Heart left ventricle (tissue), 16 donors: Measurements from ENCODE around the gene MTSS2. TPM values are rescaled to one million over a fixed set of nuclear protein-coding genes. Genes with fewer than 3 reads are reported as not detected.

ENCODE experiments used
- ATAC-seq, 4 donors: fragments of 200-7000 bp; cut with Tn5 transposase; one replicate each; pipeline ENCODE4 v1.9.1; 2020 to 2022; ENCODE audit warnings: moderate library complexity in 4 of 4, mild to moderate bottlenecking in 3 of 4, moderate number of reproducible peaks in 1 of 4
- DNase-seq, 5 donors: peaks; one replicate each; pipeline ENCODE4 v3.0.0-alpha.2; 2020
- H3K27ac ChIP-seq, 12 donors: fragments of 200-600 bp; sonication (generic) in 4 of 12; one replicate each; pipeline versions ENCODE4 v1.5.0 to v1.8.0; 2016 to 2022; ENCODE audit warnings: mild to moderate bottlenecking in 2 of 12
- H3K27me3 ChIP-seq, 9 donors: fragments of 200-600 bp; sonication (generic) in 2 of 9; one replicate each; pipeline versions ENCODE4 v1.5.1 to v1.8.0; 2016 to 2022; ENCODE audit warnings: mild to moderate bottlenecking in 3 of 9
- H3K36me3 ChIP-seq, 9 donors: fragments of 200-600 bp; sonication (generic) in 2 of 9; one replicate each; pipeline versions ENCODE4 v1.5.0 to v1.8.0; 2018 to 2022; ENCODE audit warnings: mild to moderate bottlenecking in 2 of 9
- H3K4me1 ChIP-seq, 12 donors: fragments of 200-600 bp; sonication (generic) in 4 of 12; one replicate each; pipeline versions ENCODE4 v1.5.0 to v1.8.0; 2016 to 2022; ENCODE audit warnings: mild to moderate bottlenecking in 3 of 12
- H3K4me3 ChIP-seq, 12 donors: fragments of 200-600 bp; sonication (generic) in 4 of 12; one replicate each; pipeline versions ENCODE4 v1.5.0 to v1.8.0; 2017 to 2022; ENCODE audit warnings: mild to moderate bottlenecking in 9 of 12, moderate library complexity in 4 of 12
- H3K9me3 ChIP-seq, 12 donors: fragments of 200-600 bp; sonication (generic) in 4 of 12; one replicate each; pipeline versions ENCODE4 v1.5.0 to v1.8.0; 2016 to 2022; ENCODE audit warnings: mild to moderate bottlenecking in 1 of 12
- CTCF ChIP-seq, 12 donors: fragments of 200-600 bp; sonication (generic) in 4 of 12; IDR thresholded peaks; one replicate each; pipeline versions ENCODE4 v1.5.0 to v1.8.0; 2018 to 2022; ENCODE audit warnings: antibody characterized with exemption in 12 of 12, mild to moderate bottlenecking in 5 of 12
- POLR2A ChIP-seq, 2 donors: fragments of 450-650 bp; IDR thresholded peaks; one replicate each; pipeline ENCODE4 v1.6.1; 2017; ENCODE audit warnings: antibody characterized with exemption in 2 of 2, mild to moderate bottlenecking in 2 of 2, moderate library complexity in 2 of 2
- WGBS, 4 donors: extraction: QIAGEN DNeasy Blood & Tissue Kit in 2 of 4; methylation state at CpG; one replicate each; pipeline versions ENCODE4 v1.1.5 to v1.1.7; 2013 to 2018; 5-methylcytosine and 5-hydroxymethylcytosine counted together
- intact Hi-C, 10 donors: fragments of 100-400 bp; cut with DNase I; formaldehyde crosslinking; loops; one replicate each; pipeline versions ENCODE4 v1.11.1 to v1.14.2; 2022
- polyA plus RNA-seq, 2 donors: library from polyadenylated mRNA; stranded (reverse); fragments of 200-250 nt; gene quantifications; one replicate each; pipeline ENCODE4 v1.2.3, GENCODE V29; 2013
- total RNA-seq, 9 donors: library from RNA; depleted of rRNA in 2 of 9; stranded (reverse); fragments of >200 nt in 2 of 9; fragmentation: NEBNext Ultra II Directional in 3 of 9; extraction: Animal tissue kit (Norgen Biotek cat#: 25700) in 3 of 9; gene quantifications; one replicate each; pipeline versions ENCODE4 v1.1.0 to v1.2.4, GENCODE V29; 2016 to 2023
- donor health status: ischemic (EF 13 %, LVEDD 7.1; RV severe dilation, severe dysfunction).
- donor health status: healthy with polysubstance abuse.
- donor health status: DM: no; HTN: yes; CAD: no.
- donor health status: DM: no; HTN: no; CAD: no.
- donor health status: ischemic (EF 25% LVEDD 6.9; RV normal size, moderate dysfunction).
- donor health status: ischemic (EF 25% LVEDD 5.7; RV mildly dilated, moderate dysfunction).
- donor health status: healthy.
- donor health status: DM: yes; HTN: yes; CAD: no.
- donor health status: ischemic (EF 35%, LVEDD 5.7; RV mildly dilated, moderate dysfunction).
- donor health status: nonischemic (EF 11% LVEDD 7.7; RV severe dilation, severe dysfunction).
- donor health status: DM: yes; HTN: yes; CAD: no.
- donor health status: PGD.
- donor health status: ischemic (EF 29% LVEDD 5.4; RV normal size, mild dysfunction).
- donor health status: nonischemic (EF 23%, LVEDD 6.1; RV moderate dilation, normal function).

Gene MTSS2
- total and polyA plus RNA-seq, 11 donors, result 51.9 to 97.1 (median 72.2) TPM

- H3K27ac ChIP-seq, result peak overlapping the region in 1 of 12 donors; percentile 89
- no peak overlapping the region for H3K4me3 ChIP-seq
- intact Hi-C loops, result loop anchor here in 1 of 10 donors (5.0 kb wide), 1 partner anchor 94 kb away; no protein-coding TSS in a partner anchor
- H3K4me1 ChIP-seq, result peaks cover 0 to 54% (median 28%) of the 10 kb centered on the region in 12 donors
- DNase-seq, result peak in 1 of 5 donors; percentile 63
- H3K9me3 ChIP-seq, result no peaks in the 10 kb centered on the region
- peaks cover 0 to 69% (median 58%) of the 10 kb centered on the region in 9 donors for H3K36me3 ChIP-seq
- ATAC-seq, result no peak
- H3K27me3 ChIP-seq, result no peaks in the 10 kb centered on the region
- 82 to 90% (median 86%) methylated on average over 14 to 22 of the region's 22 CpGs for WGBS, 4 donors
- no peak for TF ChIP-seq CTCF (IDR thresholded peaks at IDR 0.05)
- TF ChIP-seq POLR2A (IDR thresholded peaks at IDR 0.05), result no peak
Measured at GRCh38 chr16:70678121-70678897, 7.5 kb downstream of the MTSS2 start.

- intact Hi-C loops, result loop anchor here in 1 of 10 donors (5.0 kb wide), 1 partner anchor 95 kb away; no protein-coding TSS in a partner anchor
- Histone ChIP-seq H3K36me3 (peaks cover 0 to 76% (median 64%) of the 10 kb centered on the region in 9 donors), H3K27ac (peak overlapping the region in 1 of 12 donors; percentile 89), H3K27me3 (no peaks in the 10 kb centered on the region), H3K9me3 (no peaks in the 10 kb centered on the region), H3K4me3 (no peak overlapping the region), H3K4me1 (peaks cover 0 to 47% (median 24%) of the 10 kb centered on the region in 12 donors)
- ATAC-seq (no peak), DNase-seq (peak in 1 of 5 donors; percentile 49)
- TF ChIP-seq CTCF (IDR thresholded peaks at IDR 0.05) (no peak), POLR2A (IDR thresholded peaks at IDR 0.05) (no peak)
- 65 to 81% (median 75%) methylated on average over 13 to 15 of the region's 15 CpGs for WGBS, 4 donors
Measured at GRCh38 chr16:70677499-70678120, 8.2 kb downstream of the MTSS2 start.

GRCh38 chr16:70676675-70677498 lies 9.0 kb downstream of the MTSS2 start:
- Histone ChIP-seq H3K4me1 (peaks cover 0 to 40% (median 19%) of the 10 kb centered on the region in 12 donors), H3K4me3 (no peak overlapping the region), H3K36me3 (peaks cover 0 to 83% (median 68%) of the 10 kb centered on the region in 9 donors), H3K27me3 (no peaks in the 10 kb centered on the region), H3K9me3 (no peaks in the 10 kb centered on the region), H3K27ac (peak overlapping the region in 3 of 12 donors; percentile 16 to 89 (median 42))
- ATAC-seq, result no peak
- TF ChIP-seq CTCF (IDR thresholded peaks at IDR 0.05), result no peak
- TF ChIP-seq POLR2A (IDR thresholded peaks at IDR 0.05), result no peak
- WGBS, 4 donors, result 80 to 90% (median 85%) methylated on average over 11 to 14 of the region's 14 CpGs
- peak in 1 of 5 donors; percentile 7 for DNase-seq
- intact Hi-C loops, result loop anchor here in 1 of 10 donors (5.0 kb wide), 1 partner anchor 95 kb away; no protein-coding TSS in a partner anchor
